ENCODE data around the gene HAGH. TPM values are rescaled to one million over a fixed set of nuclear protein-coding genes. Genes with fewer than 3 reads are reported as not detected.

HAGH gene
- polyA plus RNA-seq, 2 of the 4 experiments (the other 2 are of a cell fraction): 34.9 to 66.4 TPM

DNA sequence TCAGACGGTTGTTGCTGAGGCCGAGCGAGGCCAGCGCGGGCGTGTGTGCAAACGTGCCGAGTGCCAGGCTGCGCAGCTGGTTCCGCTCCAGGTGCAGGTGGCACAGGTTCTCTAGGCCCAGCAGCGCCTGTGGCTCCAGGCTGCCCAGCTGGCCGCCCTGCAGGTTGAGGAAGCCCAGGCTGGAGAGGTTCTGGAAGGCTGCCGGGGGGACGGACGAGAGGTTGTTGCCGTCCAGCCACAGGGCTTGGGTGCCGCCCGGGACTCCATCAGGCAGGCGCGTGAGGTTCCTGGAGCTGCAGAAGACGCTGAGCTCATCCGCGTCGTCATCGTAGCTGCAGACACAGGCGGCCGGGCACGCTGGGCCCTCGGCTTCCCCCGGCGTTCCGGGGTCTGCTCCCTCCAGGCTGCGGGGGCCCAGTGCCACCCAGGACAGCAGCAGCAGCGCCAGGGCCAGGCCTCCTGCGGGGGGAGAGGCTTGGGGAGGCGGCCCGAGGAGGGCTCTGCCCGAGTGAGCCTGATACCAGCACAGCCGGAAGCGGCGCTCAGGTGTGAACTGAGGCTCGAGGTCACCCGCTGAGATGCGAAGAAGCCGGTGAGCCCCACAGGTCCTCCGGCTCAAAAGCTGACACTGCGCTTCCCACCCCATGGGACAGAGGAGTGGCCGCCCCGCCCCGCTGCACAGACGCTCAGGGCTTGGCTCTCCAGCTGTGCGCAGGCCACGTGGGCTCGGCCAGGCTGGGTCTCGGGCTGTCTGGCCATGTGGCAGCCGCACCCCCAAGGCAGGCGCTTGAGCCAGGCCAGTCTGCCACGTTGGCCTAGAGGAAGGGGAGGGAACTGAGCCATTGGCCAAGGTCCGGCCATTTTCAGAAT lies 34.4 kb downstream of the HAGH start:
- POLR2A ChIA-PET: interaction anchor here (1.9 kb wide), 1 partner anchor 10 kb away, joined by 11 read pairs; the partner anchor contains the start of genes NUBP2 and SPSB3
- 93% methylated on average over 15 of the region's 59 CpGs for WGBS (ENCODE audit: missing lambda C conversion rate)

DNA sequence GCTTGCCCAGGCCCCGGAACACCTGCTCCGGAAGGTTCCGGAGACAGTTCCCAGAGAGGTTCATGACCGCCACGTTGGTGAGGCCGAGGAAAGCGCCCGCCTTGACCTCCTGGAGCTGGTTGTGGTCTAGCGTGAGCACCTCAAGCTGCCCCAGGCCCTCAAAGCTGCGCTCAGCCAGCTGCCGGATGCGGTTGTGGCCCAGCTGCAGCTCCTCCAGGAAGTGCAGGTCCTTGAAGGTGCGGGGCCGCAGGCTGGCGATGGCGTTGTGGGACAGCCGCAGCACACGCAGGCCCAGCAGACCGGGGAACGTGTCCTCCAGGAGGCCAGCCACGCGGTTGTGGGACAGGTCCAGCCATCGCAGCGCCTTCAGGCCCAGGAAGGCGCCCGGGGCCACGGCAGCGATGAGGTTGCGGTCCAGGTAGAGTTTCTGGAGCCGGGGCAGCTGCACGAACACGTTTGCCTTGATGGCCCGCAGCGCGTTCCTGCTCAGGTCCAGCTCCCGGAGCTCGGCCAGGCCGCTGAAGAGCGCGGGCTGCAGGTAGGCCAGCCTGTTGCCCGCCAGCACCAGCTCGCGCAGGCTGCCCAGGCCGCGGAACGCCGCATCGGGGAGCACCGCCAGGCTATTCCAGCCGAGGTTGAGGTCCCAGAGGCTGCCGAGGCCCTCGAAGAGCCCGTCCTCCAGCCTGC lies 35.2 kb downstream of the HAGH start:
- H3K9me3 ChIP-seq: no peaks in the 10 kb centered on the region
- ChIA-PET POLR2A (interaction anchor here (1.9 kb wide), 1 partner anchor 9 kb away, joined by 11 read pairs; the partner anchor contains the start of genes NUBP2 and SPSB3), CTCF (interaction anchor here (0.8 kb wide), 1 partner anchor 10 kb away, joined by 3 read pairs; no protein-coding TSS in a partner anchor)
- H3K4me1 ChIP-seq: peaks cover 5% of the 10 kb centered on the region; the same call in 1 of the 3 replicates
- 92% methylated on average over 26 of the region's 53 CpGs for WGBS (ENCODE audit: missing lambda C conversion rate)
- no peak overlapping the region for H3K27ac ChIP-seq
- FAIRE-seq (no peak), DNase-seq (ENCODE audit: low read depth in 1 of 2, low spot score in 1 of 2) (no peak), ATAC-seq (no peak)
- H3K4me2 ChIP-seq: no peak overlapping the region
- H3K4me3 ChIP-seq: no peak overlapping the region
- TF ChIP-seq JUN (IDR thresholded peaks at IDR 0.05) (no peak), ZC3H11A (IDR thresholded peaks at IDR 0.05) (no peak), EP300 (IDR thresholded peaks at IDR 0.05) (no peak), SMC3 (IDR thresholded peaks at IDR 0.05) (no peak), MAFK (IDR thresholded peaks at IDR 0.05; ENCODE audit: partially characterized antibody) (no peak), NPAS2 (CRISPR knock-in tag; IDR thresholded peaks at IDR 0.05; ENCODE audit: borderline replicate concordance) (no peak), ZFP36 (IDR thresholded peaks at IDR 0.05; ENCODE audit: borderline replicate concordance, partially characterized antibody) (no peak), HOXA7 (CRISPR knock-in tag; IDR thresholded peaks at IDR 0.05) (no peak), CBX2 (IDR thresholded peaks at IDR 0.05; ENCODE audit: borderline replicate concordance, low read depth) (no peak), NR3C1 (IDR thresholded peaks at IDR 0.05) (no peak), RFX5 (IDR thresholded peaks at IDR 0.05) (no peak), CHD4 (IDR thresholded peaks at IDR 0.05; ENCODE audit: borderline replicate concordance) (no peak)
- TF ChIP-seq, protein P1, sequence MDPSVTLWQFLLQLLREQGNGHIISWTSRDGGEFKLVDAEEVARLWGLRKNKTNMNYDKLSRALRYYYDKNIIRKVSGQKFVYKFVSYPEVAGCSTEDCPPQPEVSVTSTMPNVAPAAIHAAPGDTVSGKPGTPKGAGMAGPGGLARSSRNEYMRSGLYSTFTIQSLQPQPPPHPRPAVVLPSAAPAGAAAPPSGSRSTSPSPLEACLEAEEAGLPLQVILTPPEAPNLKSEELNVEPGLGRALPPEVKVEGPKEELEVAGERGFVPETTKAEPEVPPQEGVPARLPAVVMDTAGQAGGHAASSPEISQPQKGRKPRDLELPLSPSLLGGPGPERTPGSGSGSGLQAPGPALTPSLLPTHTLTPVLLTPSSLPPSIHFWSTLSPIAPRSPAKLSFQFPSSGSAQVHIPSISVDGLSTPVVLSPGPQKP (IDR thresholded peaks at IDR 0.05; ENCODE audit: low read depth, low read length): no peak
- TF ChIP-seq, protein P2, sequence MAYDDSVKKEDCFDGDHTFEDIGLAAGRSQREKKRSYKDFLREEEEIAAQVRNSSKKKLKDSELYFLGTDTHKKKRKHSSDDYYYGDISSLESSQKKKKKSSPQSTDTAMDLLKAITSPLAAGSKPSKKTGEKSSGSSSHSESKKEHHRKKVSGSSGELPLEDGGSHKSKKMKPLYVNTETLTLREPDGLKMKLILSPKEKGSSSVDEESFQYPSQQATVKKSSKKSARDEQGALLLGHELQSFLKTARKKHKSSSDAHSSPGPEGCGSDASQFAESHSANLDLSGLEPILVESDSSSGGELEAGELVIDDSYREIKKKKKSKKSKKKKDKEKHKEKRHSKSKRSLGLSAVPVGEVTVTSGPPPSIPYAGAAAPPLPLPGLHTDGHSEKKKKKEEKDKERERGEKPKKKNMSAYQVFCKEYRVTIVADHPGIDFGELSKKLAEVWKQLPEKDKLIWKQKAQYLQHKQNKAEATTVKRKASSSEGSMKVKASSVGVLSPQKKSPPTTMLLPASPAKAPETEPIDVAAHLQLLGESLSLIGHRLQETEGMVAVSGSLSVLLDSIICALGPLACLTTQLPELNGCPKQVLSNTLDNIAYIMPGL (CRISPR knock-in tag; IDR thresholded peaks at IDR 0.05; ENCODE audit: borderline replicate concordance): no peak
- TF ChIP-seq, protein P3, sequence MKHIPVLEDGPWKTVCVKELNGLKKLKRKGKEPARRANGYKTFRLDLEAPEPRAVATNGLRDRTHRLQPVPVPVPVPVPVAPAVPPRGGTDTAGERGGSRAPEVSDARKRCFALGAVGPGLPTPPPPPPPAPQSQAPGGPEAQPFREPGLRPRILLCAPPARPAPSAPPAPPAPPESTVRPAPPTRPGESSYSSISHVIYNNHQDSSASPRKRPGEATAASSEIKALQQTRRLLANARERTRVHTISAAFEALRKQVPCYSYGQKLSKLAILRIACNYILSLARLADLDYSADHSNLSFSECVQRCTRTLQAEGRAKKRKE (CRISPR knock-in tag; IDR thresholded peaks at IDR 0.05; ENCODE audit: low read depth): no peak
- TF ChIP-seq, protein P4, sequence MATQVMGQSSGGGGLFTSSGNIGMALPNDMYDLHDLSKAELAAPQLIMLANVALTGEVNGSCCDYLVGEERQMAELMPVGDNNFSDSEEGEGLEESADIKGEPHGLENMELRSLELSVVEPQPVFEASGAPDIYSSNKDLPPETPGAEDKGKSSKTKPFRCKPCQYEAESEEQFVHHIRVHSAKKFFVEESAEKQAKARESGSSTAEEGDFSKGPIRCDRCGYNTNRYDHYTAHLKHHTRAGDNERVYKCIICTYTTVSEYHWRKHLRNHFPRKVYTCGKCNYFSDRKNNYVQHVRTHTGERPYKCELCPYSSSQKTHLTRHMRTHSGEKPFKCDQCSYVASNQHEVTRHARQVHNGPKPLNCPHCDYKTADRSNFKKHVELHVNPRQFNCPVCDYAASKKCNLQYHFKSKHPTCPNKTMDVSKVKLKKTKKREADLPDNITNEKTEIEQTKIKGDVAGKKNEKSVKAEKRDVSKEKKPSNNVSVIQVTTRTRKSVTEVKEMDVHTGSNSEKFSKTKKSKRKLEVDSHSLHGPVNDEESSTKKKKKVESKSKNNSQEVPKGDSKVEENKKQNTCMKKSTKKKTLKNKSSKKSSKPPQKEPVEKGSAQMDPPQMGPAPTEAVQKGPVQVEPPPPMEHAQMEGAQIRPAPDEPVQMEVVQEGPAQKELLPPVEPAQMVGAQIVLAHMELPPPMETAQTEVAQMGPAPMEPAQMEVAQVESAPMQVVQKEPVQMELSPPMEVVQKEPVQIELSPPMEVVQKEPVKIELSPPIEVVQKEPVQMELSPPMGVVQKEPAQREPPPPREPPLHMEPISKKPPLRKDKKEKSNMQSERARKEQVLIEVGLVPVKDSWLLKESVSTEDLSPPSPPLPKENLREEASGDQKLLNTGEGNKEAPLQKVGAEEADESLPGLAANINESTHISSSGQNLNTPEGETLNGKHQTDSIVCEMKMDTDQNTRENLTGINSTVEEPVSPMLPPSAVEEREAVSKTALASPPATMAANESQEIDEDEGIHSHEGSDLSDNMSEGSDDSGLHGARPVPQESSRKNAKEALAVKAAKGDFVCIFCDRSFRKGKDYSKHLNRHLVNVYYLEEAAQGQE (IDR thresholded peaks at IDR 0.05): no peak
- TF ChIP-seq, protein P5, sequence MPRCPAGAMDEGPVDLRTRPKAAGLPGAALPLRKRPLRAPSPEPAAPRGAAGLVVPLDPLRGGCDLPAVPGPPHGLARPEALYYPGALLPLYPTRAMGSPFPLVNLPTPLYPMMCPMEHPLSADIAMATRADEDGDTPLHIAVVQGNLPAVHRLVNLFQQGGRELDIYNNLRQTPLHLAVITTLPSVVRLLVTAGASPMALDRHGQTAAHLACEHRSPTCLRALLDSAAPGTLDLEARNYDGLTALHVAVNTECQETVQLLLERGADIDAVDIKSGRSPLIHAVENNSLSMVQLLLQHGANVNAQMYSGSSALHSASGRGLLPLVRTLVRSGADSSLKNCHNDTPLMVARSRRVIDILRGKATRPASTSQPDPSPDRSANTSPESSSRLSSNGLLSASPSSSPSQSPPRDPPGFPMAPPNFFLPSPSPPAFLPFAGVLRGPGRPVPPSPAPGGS (IDR thresholded peaks at IDR 0.05): no peak

More for the DNA sequence above, 34.4 kb downstream of the HAGH start:
- no peak for FAIRE-seq
- ATAC-seq: peak in 1 of 2 experiments; percentile 11; a peak in 2 of 6 replicates
- Histone ChIP-seq H3K9me3 (no peaks in the 10 kb centered on the region), H3K4me2 (no peak overlapping the region), H3K4me3 (no peak overlapping the region), H3K27ac (no peak overlapping the region), H3K4me1 (peaks cover 5% of the 10 kb centered on the region; the same call in 1 of the 3 replicates)
- no peak for DNase-seq (ENCODE audit: low read depth in 1 of 2, low spot score in 1 of 2)
- TF ChIP-seq RNF2 (IDR thresholded peaks at IDR 0.05; ENCODE audit: borderline replicate concordance, low read depth) (no peak), HOXB5 (CRISPR knock-in tag; IDR thresholded peaks at IDR 0.05) (no peak), EP300 (IDR thresholded peaks at IDR 0.05) (no peak), HOXB13 (CRISPR knock-in tag; IDR thresholded peaks at IDR 0.05; ENCODE audit: low read depth) (no peak), JUN (IDR thresholded peaks at IDR 0.05) (no peak), CEBPB (IDR thresholded peaks at IDR 0.05) (no peak), CBX8 (IDR thresholded peaks at IDR 0.05) (no peak)
- TF ChIP-seq, protein P6, sequence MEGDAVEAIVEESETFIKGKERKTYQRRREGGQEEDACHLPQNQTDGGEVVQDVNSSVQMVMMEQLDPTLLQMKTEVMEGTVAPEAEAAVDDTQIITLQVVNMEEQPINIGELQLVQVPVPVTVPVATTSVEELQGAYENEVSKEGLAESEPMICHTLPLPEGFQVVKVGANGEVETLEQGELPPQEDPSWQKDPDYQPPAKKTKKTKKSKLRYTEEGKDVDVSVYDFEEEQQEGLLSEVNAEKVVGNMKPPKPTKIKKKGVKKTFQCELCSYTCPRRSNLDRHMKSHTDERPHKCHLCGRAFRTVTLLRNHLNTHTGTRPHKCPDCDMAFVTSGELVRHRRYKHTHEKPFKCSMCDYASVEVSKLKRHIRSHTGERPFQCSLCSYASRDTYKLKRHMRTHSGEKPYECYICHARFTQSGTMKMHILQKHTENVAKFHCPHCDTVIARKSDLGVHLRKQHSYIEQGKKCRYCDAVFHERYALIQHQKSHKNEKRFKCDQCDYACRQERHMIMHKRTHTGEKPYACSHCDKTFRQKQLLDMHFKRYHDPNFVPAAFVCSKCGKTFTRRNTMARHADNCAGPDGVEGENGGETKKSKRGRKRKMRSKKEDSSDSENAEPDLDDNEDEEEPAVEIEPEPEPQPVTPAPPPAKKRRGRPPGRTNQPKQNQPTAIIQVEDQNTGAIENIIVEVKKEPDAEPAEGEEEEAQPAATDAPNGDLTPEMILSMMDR (IDR thresholded peaks at IDR 0.05): no peak
- CTCF ChIA-PET: interaction anchor here (1.2 to 1.6 kb wide), 2 partner anchors 9 to 19 kb away, joined by 4 to 6 read pairs; partner anchors contain the start of genes MRPS34 and NUBP2
